ENCODE measurements around the gene LRRC2.
A peak's percentile ranks its signal among the peaks of the same experiment; 100 is the strongest.

LRRC2 gene

DNA sequence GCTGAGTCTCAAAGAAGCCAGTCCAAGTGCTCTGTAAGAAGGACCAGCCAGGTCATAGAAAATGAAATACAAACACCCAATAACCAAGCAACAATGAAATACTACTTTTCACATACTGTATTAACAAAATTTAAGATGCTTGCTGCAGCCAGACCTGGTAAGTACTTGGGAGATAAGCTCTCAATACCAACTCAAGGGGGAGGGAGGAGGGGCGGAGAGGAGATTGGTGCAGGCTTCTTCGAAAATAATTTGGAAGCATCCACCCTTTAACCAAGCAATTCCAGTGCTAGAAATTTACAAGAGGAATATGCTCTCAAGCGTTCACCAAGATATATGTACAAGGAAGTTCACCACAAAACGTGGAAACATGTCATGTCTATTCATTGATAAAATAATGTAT, 7.6 kb upstream of the LRRC2 start:
- H3K4me3 ChIP-seq (replicated peaks; ENCODE audit: insufficient read depth, low read length): no peak overlapping the region
- DNase-seq (ENCODE audit: low read depth in 1 of 2, low spot score in 1 of 2): no peak
- no peak overlapping the region for H3K27ac ChIP-seq (replicated peaks)
- no peaks in the 10 kb centered on the region for H3K27me3 ChIP-seq (ENCODE audit: insufficient read depth, poor library complexity, severe bottlenecking)
- TF ChIP-seq GABPA (IDR thresholded peaks at IDR 0.05; ENCODE audit: low read depth): no peak

DNA sequence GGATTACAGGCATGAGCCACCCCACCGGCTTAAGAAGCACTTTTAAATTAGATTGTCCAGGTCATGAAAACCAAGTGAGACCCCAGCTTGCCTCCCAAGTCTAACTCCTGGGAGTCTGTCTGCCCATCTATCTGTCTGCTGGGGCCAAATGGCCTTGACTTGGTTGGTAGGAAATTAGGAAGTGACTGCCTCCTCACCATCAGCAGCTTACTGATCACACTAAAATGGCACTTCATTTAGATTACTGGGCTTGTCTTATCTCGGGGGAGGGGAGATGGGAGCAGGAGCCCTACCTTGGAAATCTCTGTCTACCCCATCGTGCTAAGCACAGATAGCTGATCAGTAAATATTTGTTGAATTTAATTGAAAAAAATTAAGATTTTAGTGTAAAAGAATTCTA, 5.6 kb upstream of the LRRC2 start:
- no peak for DNase-seq (ENCODE audit: low read depth in 1 of 2, low spot score in 1 of 2)
- H3K27ac ChIP-seq (replicated peaks): no peak overlapping the region
- TF ChIP-seq, protein P1, sequence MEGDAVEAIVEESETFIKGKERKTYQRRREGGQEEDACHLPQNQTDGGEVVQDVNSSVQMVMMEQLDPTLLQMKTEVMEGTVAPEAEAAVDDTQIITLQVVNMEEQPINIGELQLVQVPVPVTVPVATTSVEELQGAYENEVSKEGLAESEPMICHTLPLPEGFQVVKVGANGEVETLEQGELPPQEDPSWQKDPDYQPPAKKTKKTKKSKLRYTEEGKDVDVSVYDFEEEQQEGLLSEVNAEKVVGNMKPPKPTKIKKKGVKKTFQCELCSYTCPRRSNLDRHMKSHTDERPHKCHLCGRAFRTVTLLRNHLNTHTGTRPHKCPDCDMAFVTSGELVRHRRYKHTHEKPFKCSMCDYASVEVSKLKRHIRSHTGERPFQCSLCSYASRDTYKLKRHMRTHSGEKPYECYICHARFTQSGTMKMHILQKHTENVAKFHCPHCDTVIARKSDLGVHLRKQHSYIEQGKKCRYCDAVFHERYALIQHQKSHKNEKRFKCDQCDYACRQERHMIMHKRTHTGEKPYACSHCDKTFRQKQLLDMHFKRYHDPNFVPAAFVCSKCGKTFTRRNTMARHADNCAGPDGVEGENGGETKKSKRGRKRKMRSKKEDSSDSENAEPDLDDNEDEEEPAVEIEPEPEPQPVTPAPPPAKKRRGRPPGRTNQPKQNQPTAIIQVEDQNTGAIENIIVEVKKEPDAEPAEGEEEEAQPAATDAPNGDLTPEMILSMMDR (IDR thresholded peaks at IDR 0.05; ENCODE audit: insufficient read depth, low read length): no peak
- TF ChIP-seq GABPA (IDR thresholded peaks at IDR 0.05; ENCODE audit: low read depth) (no peak), SPI1 (IDR thresholded peaks at IDR 0.05; ENCODE audit: borderline replicate concordance, low read depth) (no peak), POLR2AphosphoS5 (IDR thresholded peaks at IDR 0.05; ENCODE audit: low read depth) (no peak)
- TF ChIP-seq, protein P2, sequence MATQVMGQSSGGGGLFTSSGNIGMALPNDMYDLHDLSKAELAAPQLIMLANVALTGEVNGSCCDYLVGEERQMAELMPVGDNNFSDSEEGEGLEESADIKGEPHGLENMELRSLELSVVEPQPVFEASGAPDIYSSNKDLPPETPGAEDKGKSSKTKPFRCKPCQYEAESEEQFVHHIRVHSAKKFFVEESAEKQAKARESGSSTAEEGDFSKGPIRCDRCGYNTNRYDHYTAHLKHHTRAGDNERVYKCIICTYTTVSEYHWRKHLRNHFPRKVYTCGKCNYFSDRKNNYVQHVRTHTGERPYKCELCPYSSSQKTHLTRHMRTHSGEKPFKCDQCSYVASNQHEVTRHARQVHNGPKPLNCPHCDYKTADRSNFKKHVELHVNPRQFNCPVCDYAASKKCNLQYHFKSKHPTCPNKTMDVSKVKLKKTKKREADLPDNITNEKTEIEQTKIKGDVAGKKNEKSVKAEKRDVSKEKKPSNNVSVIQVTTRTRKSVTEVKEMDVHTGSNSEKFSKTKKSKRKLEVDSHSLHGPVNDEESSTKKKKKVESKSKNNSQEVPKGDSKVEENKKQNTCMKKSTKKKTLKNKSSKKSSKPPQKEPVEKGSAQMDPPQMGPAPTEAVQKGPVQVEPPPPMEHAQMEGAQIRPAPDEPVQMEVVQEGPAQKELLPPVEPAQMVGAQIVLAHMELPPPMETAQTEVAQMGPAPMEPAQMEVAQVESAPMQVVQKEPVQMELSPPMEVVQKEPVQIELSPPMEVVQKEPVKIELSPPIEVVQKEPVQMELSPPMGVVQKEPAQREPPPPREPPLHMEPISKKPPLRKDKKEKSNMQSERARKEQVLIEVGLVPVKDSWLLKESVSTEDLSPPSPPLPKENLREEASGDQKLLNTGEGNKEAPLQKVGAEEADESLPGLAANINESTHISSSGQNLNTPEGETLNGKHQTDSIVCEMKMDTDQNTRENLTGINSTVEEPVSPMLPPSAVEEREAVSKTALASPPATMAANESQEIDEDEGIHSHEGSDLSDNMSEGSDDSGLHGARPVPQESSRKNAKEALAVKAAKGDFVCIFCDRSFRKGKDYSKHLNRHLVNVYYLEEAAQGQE (IDR thresholded peaks at IDR 0.05; ENCODE audit: insufficient replicate concordance, low read depth): no peak
- no peak overlapping the region for H3K4me3 ChIP-seq (replicated peaks; ENCODE audit: insufficient read depth, low read length)
- H3K27me3 ChIP-seq (ENCODE audit: insufficient read depth, poor library complexity, severe bottlenecking): peaks cover under 1% of the 10 kb centered on the region

DNA sequence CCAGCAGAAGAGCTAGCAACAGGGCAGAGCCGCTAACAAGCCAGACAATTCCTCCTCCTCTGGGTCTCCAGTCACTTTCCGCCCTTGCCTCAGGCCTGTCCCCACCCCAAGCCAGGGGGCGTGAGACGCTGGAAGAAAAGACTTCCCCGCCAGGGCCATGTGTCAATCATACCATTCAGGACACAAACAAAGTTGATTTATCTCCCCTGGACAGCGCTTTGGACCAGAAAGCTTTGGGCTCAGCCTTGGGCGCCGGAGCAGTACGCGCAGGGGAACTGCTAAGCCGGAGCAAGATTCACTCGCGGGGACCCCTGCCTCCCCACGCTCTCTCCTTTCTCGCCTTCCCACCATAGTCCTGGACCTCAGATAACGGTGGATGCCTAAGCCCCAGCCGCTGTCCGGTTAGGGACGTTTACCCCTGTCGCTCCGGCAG, 479 bp downstream of the LRRC2 start:
- DNase-seq (ENCODE audit: low read depth in 1 of 2, low spot score in 1 of 2): no peak
- TF ChIP-seq SPI1 (IDR thresholded peaks at IDR 0.05; ENCODE audit: borderline replicate concordance, low read depth): no peak
- TF ChIP-seq, protein P2 (IDR thresholded peaks at IDR 0.05; ENCODE audit: insufficient replicate concordance, low read depth): no peak
- TF ChIP-seq, protein P1 (IDR thresholded peaks at IDR 0.05; ENCODE audit: insufficient read depth, low read length): no peak
- no peak for TF ChIP-seq GABPA (IDR thresholded peaks at IDR 0.05; ENCODE audit: low read depth)
- TF ChIP-seq POLR2AphosphoS5 (IDR thresholded peaks at IDR 0.05; ENCODE audit: low read depth): no peak
- H3K27ac ChIP-seq (replicated peaks): no peak overlapping the region
- H3K4me3 ChIP-seq (replicated peaks; ENCODE audit: insufficient read depth, low read length): peak overlapping the region; percentile 27
- peaks cover 18% of the 10 kb centered on the region for H3K27me3 ChIP-seq (ENCODE audit: insufficient read depth, poor library complexity, severe bottlenecking)

DNA sequence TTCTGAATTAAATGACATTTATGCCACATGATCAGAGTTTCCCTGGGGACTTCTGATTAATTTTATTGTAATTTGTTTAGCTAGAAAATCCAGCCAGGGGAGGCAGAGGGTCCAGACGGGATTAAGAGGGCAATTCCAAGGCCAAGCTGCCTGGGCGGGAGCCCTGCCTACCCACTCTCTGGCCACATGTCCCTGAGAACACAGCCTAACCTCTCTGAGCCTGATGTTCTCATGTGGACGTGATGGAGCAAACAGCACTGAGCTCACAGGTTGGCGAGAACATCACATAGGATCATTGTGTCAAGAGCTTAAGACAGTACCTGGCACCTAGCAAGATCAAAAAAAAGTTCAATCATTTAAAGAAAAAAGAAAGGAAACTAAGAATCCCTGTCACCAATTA, 1.0 kb downstream of the LRRC2 start:
- peaks cover 18% of the 10 kb centered on the region for H3K27me3 ChIP-seq (ENCODE audit: insufficient read depth, poor library complexity, severe bottlenecking)
- no peak overlapping the region for H3K27ac ChIP-seq (replicated peaks)
- TF ChIP-seq POLR2AphosphoS5 (IDR thresholded peaks at IDR 0.05; ENCODE audit: low read depth): no peak
- TF ChIP-seq, protein P2 (IDR thresholded peaks at IDR 0.05; ENCODE audit: insufficient replicate concordance, low read depth): no peak
- TF ChIP-seq GABPA (IDR thresholded peaks at IDR 0.05; ENCODE audit: low read depth): no peak
- TF ChIP-seq, protein P1 (IDR thresholded peaks at IDR 0.05; ENCODE audit: insufficient read depth, low read length): no peak
- TF ChIP-seq SPI1 (IDR thresholded peaks at IDR 0.05; ENCODE audit: borderline replicate concordance, low read depth): no peak
- DNase-seq (ENCODE audit: low read depth in 1 of 2, low spot score in 1 of 2): no peak
- no peak overlapping the region for H3K4me3 ChIP-seq (replicated peaks; ENCODE audit: insufficient read depth, low read length)

Measured in HL-60 (cell line).